GM18499 (cell line): ENCODE measurements around the gene DAB1.

Experiments
- ATAC-seq: cut with Tn5 transposase; IDR thresholded peaks from one replicate; pipeline ENCODE4 v1.9.1; 2021; ENCODE audit warnings: moderate number of reproducible peaks; ENCODE audit not compliant: insufficient read depth, unreplicated experiment

DAB1 gene

DNA sequence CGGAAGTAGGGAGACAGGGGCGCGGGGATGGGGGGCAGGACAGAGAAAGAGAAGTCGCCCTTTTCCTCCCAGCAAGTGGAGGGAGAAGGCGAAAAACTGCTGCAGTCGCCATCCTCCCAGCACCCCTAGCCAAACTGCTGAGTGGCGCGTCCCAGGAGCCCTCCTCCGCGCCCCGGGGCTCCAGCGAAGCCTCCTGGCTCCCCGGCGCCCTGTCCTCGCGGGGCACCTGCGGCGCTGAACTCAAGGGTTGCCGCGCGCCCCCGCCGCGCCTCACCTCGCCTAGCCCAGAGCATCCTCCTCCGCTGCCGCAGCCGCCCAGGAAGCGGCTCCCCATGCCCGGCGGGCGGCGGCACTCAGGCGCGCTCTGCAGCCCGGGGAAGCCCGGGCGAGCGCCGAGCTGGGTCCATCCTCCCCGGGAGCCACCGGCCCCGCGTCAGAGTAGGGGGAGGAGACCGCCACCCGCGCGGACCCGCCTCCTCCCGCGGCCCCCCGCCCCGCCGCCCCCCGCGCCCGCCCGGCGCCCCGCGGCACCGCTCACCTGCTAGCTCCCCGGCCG lies at the start of gene DAB1:
Gene DAB1, minus strand, starts transcription at position 405 of the 556 bp plus-strand sequence. CDS start 133,030 bp downstream, outside the sequence.
- no peak for ATAC-seq

DNA sequence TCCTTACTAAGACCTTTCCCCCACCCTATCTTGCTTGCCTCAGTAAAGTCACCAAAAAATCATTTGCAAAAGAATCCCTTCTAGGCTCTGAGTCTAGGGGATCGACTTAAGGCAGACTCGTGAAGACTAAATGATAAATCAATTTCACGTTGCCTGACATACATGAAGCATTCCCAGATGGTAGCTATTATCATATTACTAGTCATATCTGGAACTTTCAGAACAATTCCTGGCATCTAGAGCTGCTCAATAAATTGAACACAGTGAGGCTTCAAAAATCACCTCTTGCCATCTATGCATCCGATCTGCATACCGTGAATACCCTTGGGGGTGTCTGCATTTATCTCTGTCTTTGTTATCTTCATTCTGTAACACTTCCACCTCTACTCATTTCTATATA lies 49.6 kb upstream of the DAB1 start:
- no peak for ATAC-seq

- no peak for ATAC-seq
Observed at GRCh38 chr1:57471995-57472394, 48.1 kb upstream of the DAB1 start.

- ATAC-seq = no peak
Observed at GRCh38 chr1:57470036-57470435, 46.2 kb upstream of the DAB1 start.

DNA sequence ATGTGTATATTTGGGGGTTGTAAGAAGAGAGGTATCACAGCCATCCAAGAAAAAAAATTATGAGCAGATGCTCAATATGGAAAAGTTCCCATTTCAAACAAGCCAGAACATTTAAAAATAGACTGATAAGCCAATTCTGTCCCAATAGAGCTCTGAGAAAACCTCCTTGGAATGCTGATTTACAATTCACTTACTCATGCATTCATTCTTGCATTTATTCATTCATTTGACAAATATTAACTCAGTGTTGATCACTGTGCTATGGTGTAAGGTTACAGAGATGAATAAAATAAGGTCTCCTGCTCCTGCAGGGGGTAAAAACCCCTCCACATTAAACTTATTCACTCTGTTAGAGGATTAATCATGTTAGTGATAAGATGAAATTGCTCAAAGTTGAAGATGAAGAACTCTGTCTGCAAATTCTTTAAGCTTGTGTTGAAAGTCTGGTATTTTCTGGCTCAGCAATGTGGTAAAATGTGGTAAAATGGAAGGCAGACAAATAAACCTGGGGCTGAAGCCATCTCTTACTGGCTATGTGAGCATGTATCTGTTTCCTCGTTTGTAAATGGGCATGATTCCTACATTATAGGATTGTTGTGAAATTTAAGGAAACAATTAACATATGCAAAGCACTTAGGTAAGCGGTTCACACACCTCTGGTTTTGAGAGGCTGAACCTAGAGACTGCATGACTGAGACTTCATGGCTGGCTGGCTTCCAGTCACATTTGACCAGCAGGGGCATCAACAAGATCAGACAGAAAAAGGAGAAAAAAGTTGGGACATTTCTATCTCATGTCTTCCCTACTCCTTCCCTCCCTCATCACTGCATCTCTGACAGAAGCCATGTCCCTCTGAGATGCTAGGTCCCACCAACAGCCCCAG lies 45.0 kb upstream of the DAB1 start:
- ATAC-seq = no peak

DNA sequence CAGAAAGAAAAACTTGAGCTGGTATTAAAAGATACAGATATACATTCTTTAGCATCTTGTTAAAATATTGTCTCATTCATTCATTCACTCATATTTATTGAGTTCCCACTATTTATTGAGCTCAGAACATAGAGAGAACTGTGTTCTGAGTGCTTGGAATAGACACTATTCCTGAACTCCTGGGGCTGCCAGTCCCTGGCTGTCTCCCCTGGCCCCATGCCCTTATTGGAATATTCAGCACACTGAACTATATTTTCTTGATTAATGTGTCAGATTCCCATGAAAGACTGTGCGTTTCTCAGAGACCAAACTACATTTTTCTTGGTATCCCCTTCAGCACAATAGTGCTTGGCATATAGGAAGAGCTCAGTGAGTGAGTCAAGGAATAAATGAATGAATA lies 44.0 kb upstream of the DAB1 start:
- ATAC-seq = no peak

DNA sequence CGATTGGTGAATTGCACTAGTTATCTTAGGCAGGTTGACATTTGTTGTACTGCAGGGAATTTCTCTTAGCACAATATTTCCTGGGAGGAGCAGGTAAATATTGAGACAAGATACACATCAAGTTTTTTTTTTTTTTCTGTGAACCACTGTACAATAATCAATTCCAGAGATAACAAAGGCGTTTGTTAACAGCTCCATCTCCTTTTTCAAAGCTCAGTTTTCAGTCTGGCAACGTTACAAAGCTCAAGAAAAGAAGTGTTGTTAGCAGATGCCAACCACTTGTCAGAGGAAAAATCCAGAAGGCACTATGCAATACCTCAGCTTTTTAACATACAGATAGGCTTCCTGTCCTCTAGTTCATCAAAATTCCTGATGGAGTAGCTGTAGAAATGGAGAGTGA lies 40.9 kb upstream of the DAB1 start:
- ATAC-seq = no peak

- ATAC-seq = no peak
Observed at GRCh38 chr1:57463343-57463742, 39.5 kb upstream of the DAB1 start.

GRCh38 chr1:57461405-57461804 lies 37.5 kb upstream of the DAB1 start:
- no peak for ATAC-seq

- ATAC-seq = no peak
Observed at GRCh38 chr1:57451516-57451915, 27.7 kb upstream of the DAB1 start.

GRCh38 chr1:57450981-57451380 lies 27.1 kb upstream of the DAB1 start:
- no peak for ATAC-seq

DNA sequence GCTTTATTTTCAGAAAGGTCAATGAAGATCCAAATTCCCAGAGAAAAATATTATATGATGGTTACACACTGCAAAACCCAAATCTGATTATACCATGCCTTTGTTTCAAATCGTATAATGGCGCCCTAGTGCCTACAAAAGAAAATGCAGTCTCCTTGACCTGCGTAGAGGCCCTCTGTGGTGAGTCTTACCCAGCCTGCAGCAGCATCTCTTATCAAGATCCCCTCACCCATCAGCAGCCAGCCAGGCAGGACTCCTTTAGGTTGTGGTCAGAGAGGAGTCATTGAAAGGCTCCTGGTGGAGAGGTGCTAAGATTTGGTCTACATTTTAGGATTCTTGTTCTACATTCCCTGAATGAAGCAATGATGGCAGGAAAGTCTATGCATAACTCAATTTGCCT lies 23.7 kb upstream of the DAB1 start:
- no peak for ATAC-seq

DNA sequence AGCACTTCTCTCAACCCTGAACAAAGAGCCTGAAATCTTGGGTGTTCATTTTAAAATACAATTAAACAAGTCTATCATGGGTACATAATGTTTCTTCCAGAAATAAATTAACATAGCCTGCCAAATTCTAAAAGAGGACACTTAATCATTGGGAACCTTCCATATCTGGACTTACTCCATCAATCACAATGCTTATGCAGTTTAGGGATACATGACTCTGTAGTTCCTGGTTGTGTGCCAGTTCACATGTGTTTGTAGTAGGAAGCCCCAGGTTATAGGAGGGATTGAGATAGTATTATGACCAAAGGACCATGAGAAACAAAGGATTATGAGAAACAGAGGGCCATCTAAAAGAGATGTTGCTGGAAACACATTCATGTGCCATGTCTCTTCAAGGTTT lies 19.1 kb upstream of the DAB1 start:
- no peak for ATAC-seq

GRCh38 chr1:57440096-57440495 lies 16.2 kb upstream of the DAB1 start:
- no peak for ATAC-seq

GRCh38 chr1:57431400-57431799 lies 7.5 kb upstream of the DAB1 start:
- ATAC-seq = no peak

- no peak for ATAC-seq
Observed at GRCh38 chr1:57424231-57425027, 569 bp upstream of the DAB1 start.

DNA sequence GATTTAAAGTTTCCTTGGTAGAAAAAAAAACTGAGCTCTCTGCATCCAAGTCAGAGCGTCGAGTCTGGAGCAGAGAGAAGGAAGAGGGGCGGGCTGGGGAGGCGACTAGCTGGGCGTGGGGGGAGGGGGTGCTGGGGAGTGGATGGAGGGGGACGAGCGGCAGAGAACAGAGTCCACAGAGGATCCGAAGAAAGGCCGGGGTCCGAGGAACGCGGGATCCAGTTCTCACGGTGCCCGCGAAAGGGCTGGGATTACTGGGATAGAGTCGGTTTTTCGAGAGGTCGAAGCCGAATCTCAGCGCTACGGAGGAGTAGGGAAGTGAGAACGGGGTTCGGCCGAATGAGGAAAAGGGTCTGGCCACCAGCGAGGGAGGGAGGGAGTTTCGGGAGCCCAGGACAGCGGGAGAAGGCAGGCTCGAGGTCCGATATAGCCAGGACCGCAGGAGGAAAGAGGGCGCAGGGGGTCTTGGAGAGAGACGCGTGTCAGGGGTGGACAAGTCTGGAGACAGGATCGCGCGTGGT lies 665 bp downstream of the DAB1 start:
- no peak for ATAC-seq

- ATAC-seq = no peak
Observed at GRCh38 chr1:57422271-57423134, 1.4 kb downstream of the DAB1 start.

GRCh38 chr1:57421806-57422205 lies 2.1 kb downstream of the DAB1 start:
- no peak for ATAC-seq
